DOHH2 (cell line): Measurements from ENCODE around the gene CLDN5.

Source experiments
- EZH2phosphoT487 ChIP-seq: fragments of 200-600 bp; sonication (generic); IDR thresholded peaks from 2 replicates; pipeline ENCODE4 v1.6.1; 2017; ENCODE audit warnings: borderline replicate concordance, mild to moderate bottlenecking, antibody characterized with exemption, low read length, moderate library complexity, mixed read lengths
- TF ChIP-seq, protein P1 (sequence below): fragments of 200-600 bp; sonication (generic); IDR thresholded peaks from one replicate; pipeline ENCODE4 v1.5.1; 2014; ENCODE audit warnings: antibody characterized with exemption, mild to moderate bottlenecking, low read depth, low read length; ENCODE audit not compliant: poor library complexity, severe bottlenecking

- no peak for TF ChIP-seq EZH2phosphoT487
- TF ChIP-seq, protein P1, sequence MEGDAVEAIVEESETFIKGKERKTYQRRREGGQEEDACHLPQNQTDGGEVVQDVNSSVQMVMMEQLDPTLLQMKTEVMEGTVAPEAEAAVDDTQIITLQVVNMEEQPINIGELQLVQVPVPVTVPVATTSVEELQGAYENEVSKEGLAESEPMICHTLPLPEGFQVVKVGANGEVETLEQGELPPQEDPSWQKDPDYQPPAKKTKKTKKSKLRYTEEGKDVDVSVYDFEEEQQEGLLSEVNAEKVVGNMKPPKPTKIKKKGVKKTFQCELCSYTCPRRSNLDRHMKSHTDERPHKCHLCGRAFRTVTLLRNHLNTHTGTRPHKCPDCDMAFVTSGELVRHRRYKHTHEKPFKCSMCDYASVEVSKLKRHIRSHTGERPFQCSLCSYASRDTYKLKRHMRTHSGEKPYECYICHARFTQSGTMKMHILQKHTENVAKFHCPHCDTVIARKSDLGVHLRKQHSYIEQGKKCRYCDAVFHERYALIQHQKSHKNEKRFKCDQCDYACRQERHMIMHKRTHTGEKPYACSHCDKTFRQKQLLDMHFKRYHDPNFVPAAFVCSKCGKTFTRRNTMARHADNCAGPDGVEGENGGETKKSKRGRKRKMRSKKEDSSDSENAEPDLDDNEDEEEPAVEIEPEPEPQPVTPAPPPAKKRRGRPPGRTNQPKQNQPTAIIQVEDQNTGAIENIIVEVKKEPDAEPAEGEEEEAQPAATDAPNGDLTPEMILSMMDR, result no peak
Measured at GRCh38 chr22:19547620-19548019, 23.4 kb upstream of the CLDN5 start.
